ENCODE measurements around the gene NSUN6. TPM values are rescaled to one million over a fixed set of nuclear protein-coding genes. Genes with fewer than 3 reads are reported as not detected.

NSUN6 gene
- total RNA-seq, 1 donor from 2014 or later: 10.8 TPM

GRCh38 chr10:18527687-18528086, 123.7 kb downstream of the NSUN6 start:
- DNase-seq (ENCODE audit: low read depth): no peak
- no peak overlapping the region for H3K4me3 ChIP-seq (ENCODE audit: low read depth, low read length)
- no peaks in the 10 kb centered on the region for H3K36me3 ChIP-seq (ENCODE audit: control insufficient read depth, insufficient read depth, low read length)
- H3K27me3 ChIP-seq (ENCODE audit: control insufficient read depth, insufficient read depth, low read length): no peaks in the 10 kb centered on the region
- TF ChIP-seq CTCF (IDR thresholded peaks at IDR 0.05; ENCODE audit: insufficient read depth, low read length, severe bottlenecking): no peak
- no peak for FAIRE-seq

GRCh38 chr10:18523858-18524257, 127.5 kb downstream of the NSUN6 start:
- FAIRE-seq: no peak
- Histone ChIP-seq H3K4me3 (ENCODE audit: low read depth, low read length) (no peak overlapping the region), H3K36me3 (ENCODE audit: control insufficient read depth, insufficient read depth, low read length) (no peaks in the 10 kb centered on the region), H3K27me3 (ENCODE audit: control insufficient read depth, insufficient read depth, low read length) (no peaks in the 10 kb centered on the region)
- no peak for TF ChIP-seq CTCF (IDR thresholded peaks at IDR 0.05; ENCODE audit: insufficient read depth, low read length, severe bottlenecking)
- DNase-seq (ENCODE audit: low read depth): no peak

GRCh38 chr10:18523025-18523424, 128.4 kb downstream of the NSUN6 start:
- no peaks in the 10 kb centered on the region for H3K27me3 ChIP-seq (ENCODE audit: control insufficient read depth, insufficient read depth, low read length)
- H3K36me3 ChIP-seq (ENCODE audit: control insufficient read depth, insufficient read depth, low read length): no peaks in the 10 kb centered on the region
- no peak for DNase-seq (ENCODE audit: low read depth)
- FAIRE-seq: no peak
- no peak for TF ChIP-seq CTCF (IDR thresholded peaks at IDR 0.05; ENCODE audit: insufficient read depth, low read length, severe bottlenecking)
- no peak overlapping the region for H3K4me3 ChIP-seq (ENCODE audit: low read depth, low read length)

- H3K4me3 ChIP-seq (ENCODE audit: low read depth, low read length): no peak overlapping the region
- H3K27me3 ChIP-seq (ENCODE audit: control insufficient read depth, insufficient read depth, low read length): no peaks in the 10 kb centered on the region
- no peak for DNase-seq (ENCODE audit: low read depth)
- TF ChIP-seq CTCF (IDR thresholded peaks at IDR 0.05; ENCODE audit: insufficient read depth, low read length, severe bottlenecking): no peak
- no peak for FAIRE-seq
- no peaks in the 10 kb centered on the region for H3K36me3 ChIP-seq (ENCODE audit: control insufficient read depth, insufficient read depth, low read length)
Measured at GRCh38 chr10:18516851-18517250, 134.5 kb downstream of the NSUN6 start.

- H3K36me3 ChIP-seq (ENCODE audit: control insufficient read depth, insufficient read depth, low read length): no peaks in the 10 kb centered on the region
- H3K27me3 ChIP-seq (ENCODE audit: control insufficient read depth, insufficient read depth, low read length): no peaks in the 10 kb centered on the region
- TF ChIP-seq CTCF (IDR thresholded peaks at IDR 0.05; ENCODE audit: insufficient read depth, low read length, severe bottlenecking): no peak
- no peak overlapping the region for H3K4me3 ChIP-seq (ENCODE audit: low read depth, low read length)
- DNase-seq (ENCODE audit: low read depth) (no peak), FAIRE-seq (no peak)
Measured at GRCh38 chr10:18514537-18514936, 136.8 kb downstream of the NSUN6 start.

- no peak for TF ChIP-seq CTCF (IDR thresholded peaks at IDR 0.05; ENCODE audit: insufficient read depth, low read length, severe bottlenecking)
- H3K4me3 ChIP-seq (ENCODE audit: low read depth, low read length): no peak overlapping the region
- FAIRE-seq: no peak
- no peak for DNase-seq (ENCODE audit: low read depth)
- no peaks in the 10 kb centered on the region for H3K36me3 ChIP-seq (ENCODE audit: control insufficient read depth, insufficient read depth, low read length)
- no peaks in the 10 kb centered on the region for H3K27me3 ChIP-seq (ENCODE audit: control insufficient read depth, insufficient read depth, low read length)
Measured at GRCh38 chr10:18508587-18508986, 142.8 kb downstream of the NSUN6 start.
